ENCODE measurements around the gene CMTR1. TPM values are rescaled to one million over a fixed set of nuclear protein-coding genes. Genes with fewer than 3 reads are reported as not detected.
A peak's percentile ranks its signal among the peaks of the same experiment; 100 is the strongest.

The CMTR1 gene
- total and polyA plus RNA-seq, 2 of the 13 experiments (the other 11 are each of a cell fraction or from before 2014, with no cell fraction given) = 19.7 to 55.2 TPM

- TF ChIP-seq ZSCAN29 (CRISPR knock-in tag; conservative IDR thresholded peaks at IDR 0.05) (no peak), ZNF780A (CRISPR knock-in tag; IDR thresholded peaks at IDR 0.05) (no peak), RBM39 (IDR thresholded peaks at IDR 0.05; ENCODE audit: low read depth, low read length, poor library complexity, severe bottlenecking) (peak; percentile 10), THAP9 (CRISPR knock-in tag; IDR thresholded peaks at IDR 0.05; ENCODE audit: borderline replicate concordance) (0 out of 2 replicates have a peak, but pooled peaks have one; percentile 38), ZSCAN20 (CRISPR knock-in tag; IDR thresholded peaks at IDR 0.05; ENCODE audit: borderline replicate concordance) (no peak), ZFP82 (CRISPR knock-in tag; IDR thresholded peaks at IDR 0.05; ENCODE audit: borderline replicate concordance) (no peak), NBN (conservative IDR thresholded peaks at IDR 0.05) (no peak), ZNF713 (CRISPR knock-in tag; IDR thresholded peaks at IDR 0.05) (no peak), NFIB (CRISPR knock-in tag; IDR thresholded peaks at IDR 0.05; ENCODE audit: borderline replicate concordance) (no peak), SMAD1 (CRISPR knock-in tag; IDR thresholded peaks at IDR 0.05; ENCODE audit: borderline replicate concordance, low read depth) (0 out of 2 replicates have a peak, but pooled peaks have one; percentile 39), MYPOP (CRISPR knock-in tag; IDR thresholded peaks at IDR 0.05) (no peak), ATF7 (IDR thresholded peaks at IDR 0.05) (no peak), ATF7 (CRISPR knock-in tag; IDR thresholded peaks at IDR 0.05) (0 out of 2 replicates have a peak, but pooled peaks have one; percentile 5), ARID4A (CRISPR knock-in tag; IDR thresholded peaks at IDR 0.05; ENCODE audit: borderline replicate concordance) (0 out of 2 replicates have a peak, but pooled peaks have one; percentile 26), POLR2G (IDR thresholded peaks at IDR 0.05; ENCODE audit: low read depth, low read length) (no peak), TSC22D2 (CRISPR knock-in tag; IDR thresholded peaks at IDR 0.05; ENCODE audit: borderline replicate concordance) (peak; percentile 47; the same call in 1 of the 2 replicates), PHB2 (IDR thresholded peaks at IDR 0.05; ENCODE audit: partially characterized antibody) (no peak), NCOR1 (IDR thresholded peaks at IDR 0.05; ENCODE audit: borderline replicate concordance, low read length) (peak; percentile 33; the same call in 1 of the 2 replicates), KDM3A (CRISPR knock-in tag; IDR thresholded peaks at IDR 0.05; ENCODE audit: low read depth) (0 out of 2 replicates have a peak, but pooled peaks have one; percentile 37), HNRNPL (IDR thresholded peaks at IDR 0.05; ENCODE audit: low read depth, low read length) (peak; percentile 75), YEATS4 (CRISPR knock-in tag; IDR thresholded peaks at IDR 0.05; ENCODE audit: borderline replicate concordance) (no peak)
These were observed 83.3 kb downstream of the CMTR1 start (continued) for GRCh38 chr6:37516076-37516919.

Measured in HepG2 (cell line).